Spleen (tissue), 11 donors: ENCODE measurements around the gene METTL1. TPM values are rescaled to one million over a fixed set of nuclear protein-coding genes. Genes with fewer than 3 reads are reported as not detected.

Experiments used
- DNase-seq: peaks from one replicate; pipeline ENCODE4 v3.0.0-alpha.2; 2020
- H3K27ac ChIP-seq, 8 donors: fragments of 200-600 bp; sonication (generic) in 7 of 8; 1 replicate in 4 of 8; 2 replicates in 4 of 8; pipeline versions ENCODE4 v1.5.0 to v1.8.0; 2016 to 2021; ENCODE audit warnings: inconsistent platforms in 4 of 8, mild to moderate bottlenecking in 4 of 8, moderate library complexity in 1 of 8
- H3K27me3 ChIP-seq, 7 donors: fragments of 200-600 bp; sonication (generic) in 6 of 7; replicated peaks in 1 of 7; 1 replicate in 4 of 7; 2 replicates in 3 of 7; pipeline versions ENCODE4 v1.5.0 to v1.8.0; 2016 to 2021; ENCODE audit warnings: inconsistent platforms in 3 of 7, mild to moderate bottlenecking in 1 of 7
- H3K36me3 ChIP-seq, 6 donors: fragments of 200-600 bp; sonication (generic) in 5 of 6; 1 replicate in 4 of 6; 2 replicates in 2 of 6; pipeline versions ENCODE4 v1.5.0 to v1.8.0; 2016 to 2021; ENCODE audit warnings: inconsistent platforms in 2 of 6
- H3K4me1 ChIP-seq, 6 donors: fragments of 200-600 bp; sonication (generic) in 5 of 6; 1 replicate in 3 of 6; 2 replicates in 3 of 6; pipeline versions ENCODE4 v1.5.0 to v1.8.0; 2016 to 2021; ENCODE audit warnings: inconsistent platforms in 3 of 6
- H3K4me3 ChIP-seq, 8 donors: fragments of 200-600 bp; sonication (generic) in 7 of 8; 1 replicate in 4 of 8; 2 replicates in 4 of 8; pipeline versions ENCODE4 v1.5.0 to v1.8.0; 2016 to 2021; ENCODE audit warnings: inconsistent platforms in 4 of 8, mild to moderate bottlenecking in 4 of 8, moderate library complexity in 2 of 8
- H3K9me3 ChIP-seq, 8 donors: fragments of 200-600 bp; sonication (generic) in 7 of 8; 1 replicate in 4 of 8; 2 replicates in 4 of 8; pipeline versions ENCODE4 v1.5.0 to v1.8.0; 2016 to 2021; ENCODE audit warnings: inconsistent platforms in 4 of 8
- POLR2A ChIP-seq, 3 donors: fragments of 450-650 bp; IDR thresholded peaks; one replicate each; pipeline ENCODE4 v1.5.1; 2017; ENCODE audit warnings: antibody characterized with exemption in 3 of 3, mild to moderate bottlenecking in 1 of 3
- POLR2AphosphoS5 ChIP-seq, 3 donors: sonication (generic); formaldehyde crosslinking; IDR thresholded peaks; one replicate each; pipeline ENCODE4 v1.5.1; 2017; ENCODE audit warnings: antibody characterized with exemption in 3 of 3
- WGBS, 5 donors: extraction: QIAGEN DNeasy Blood & Tissue Kit in 3 of 5; methylation state at CpG; one replicate each; pipeline versions ENCODE4 v1.1.5 to v1.1.7; 2013 to 2018; 5-methylcytosine and 5-hydroxymethylcytosine counted together
- intact Hi-C: fragments of 100-400 bp; cut with DNase I; formaldehyde crosslinking; loops from one replicate; pipeline ENCODE4 v1.15.0; 2023; ENCODE audit warnings: low total_unique reads
- polyA plus RNA-seq, 3 donors: library from polyadenylated mRNA; stranded (reverse); fragments of 200-250 nt; gene quantifications; one replicate each; pipeline ENCODE4 v1.2.1, GENCODE V29; 2013
- total RNA-seq, 7 donors: library from RNA; depleted of rRNA in 3 of 7; stranded (reverse); fragments of >200 nt in 3 of 7; fragmentation: NEBNext Ultra II Directional in 4 of 7; extraction: Animal tissue kit (Norgen Biotek cat#: 25700) in 4 of 7; gene quantifications; one replicate each; pipeline versions ENCODE4 v1.1.0 to v1.2.1, GENCODE V29; 2016 to 2021
- TF ChIP-seq, protein P1 (sequence below), 11 experiments: fragments of 200-600 bp in 7 of 11; fragments of 450-650 bp in 4 of 11; sonication (generic) in 4 of 11; IDR thresholded peaks in 8 of 11; conservative IDR thresholded peaks in 3 of 11; 1 replicate in 7 of 11; 2 replicates in 4 of 11; pipeline versions ENCODE4 v1.4.0 to v1.8.0; 2016 to 2021; ENCODE audit warnings: antibody characterized with exemption in 11 of 11, inconsistent platforms in 4 of 11, mild to moderate bottlenecking in 1 of 11
- donor health status: healthy with polysubstance abuse.
- donor health status: DM: no; HTN: no; CAD: no; lungs with moderate emphysema.
- donor health status: DM: no; HTN: no; CAD: no.
- donor health status: Bipolar disorder and iron deficiency.
- donor health status: healthy.
- donor health status: DM: no; HTN: no; CAD: no.
- donor health status: DM: yes; HTN: yes; CAD: no.

Gene METTL1
- total and polyA plus RNA-seq, 10 donors = 4.9 to 22.0 (median 14.5) TPM

DNA sequence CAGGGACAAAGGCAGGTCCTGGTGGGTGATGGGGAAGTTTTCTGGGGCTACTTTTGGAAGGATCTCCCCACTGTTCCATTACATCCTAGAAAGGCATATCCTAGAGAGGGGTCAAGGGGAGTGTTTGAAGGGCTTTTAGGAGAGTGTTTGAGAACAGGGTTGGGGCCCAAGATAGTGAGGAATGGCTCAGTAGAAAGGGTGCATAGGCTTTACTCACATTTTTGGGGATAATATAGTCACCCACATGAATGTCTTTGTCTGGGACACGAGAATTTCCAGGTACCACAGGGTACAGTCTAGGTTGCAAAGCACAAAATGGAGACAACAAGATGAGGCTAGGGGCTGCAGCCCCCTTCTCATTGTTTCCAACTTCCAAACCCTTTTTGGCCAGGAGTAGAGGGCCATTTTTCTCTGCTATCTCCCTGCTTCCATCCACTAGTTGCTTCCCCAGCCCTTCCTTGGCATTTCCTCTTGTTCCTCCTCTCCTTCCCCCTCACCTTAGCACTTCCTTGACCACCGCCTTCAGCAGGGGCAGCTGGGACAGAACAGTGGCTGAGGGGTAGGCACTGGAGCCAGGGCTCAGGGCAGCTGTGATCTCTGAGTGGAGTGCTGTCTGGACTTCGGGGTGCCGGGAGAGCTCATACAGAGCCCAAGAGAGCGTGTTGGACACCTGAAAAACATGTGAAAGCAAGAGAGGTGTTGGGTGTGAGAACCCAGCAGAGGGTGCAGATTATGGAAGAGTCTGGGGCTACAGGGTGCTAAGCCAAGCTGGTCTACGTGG is 7.8 kb downstream of the METTL1 start:
- TF ChIP-seq, protein P1, sequence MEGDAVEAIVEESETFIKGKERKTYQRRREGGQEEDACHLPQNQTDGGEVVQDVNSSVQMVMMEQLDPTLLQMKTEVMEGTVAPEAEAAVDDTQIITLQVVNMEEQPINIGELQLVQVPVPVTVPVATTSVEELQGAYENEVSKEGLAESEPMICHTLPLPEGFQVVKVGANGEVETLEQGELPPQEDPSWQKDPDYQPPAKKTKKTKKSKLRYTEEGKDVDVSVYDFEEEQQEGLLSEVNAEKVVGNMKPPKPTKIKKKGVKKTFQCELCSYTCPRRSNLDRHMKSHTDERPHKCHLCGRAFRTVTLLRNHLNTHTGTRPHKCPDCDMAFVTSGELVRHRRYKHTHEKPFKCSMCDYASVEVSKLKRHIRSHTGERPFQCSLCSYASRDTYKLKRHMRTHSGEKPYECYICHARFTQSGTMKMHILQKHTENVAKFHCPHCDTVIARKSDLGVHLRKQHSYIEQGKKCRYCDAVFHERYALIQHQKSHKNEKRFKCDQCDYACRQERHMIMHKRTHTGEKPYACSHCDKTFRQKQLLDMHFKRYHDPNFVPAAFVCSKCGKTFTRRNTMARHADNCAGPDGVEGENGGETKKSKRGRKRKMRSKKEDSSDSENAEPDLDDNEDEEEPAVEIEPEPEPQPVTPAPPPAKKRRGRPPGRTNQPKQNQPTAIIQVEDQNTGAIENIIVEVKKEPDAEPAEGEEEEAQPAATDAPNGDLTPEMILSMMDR (IDR thresholded peaks at IDR 0.05 in 8 of 11, conservative IDR thresholded peaks at IDR 0.05 in 3 of 11) = no peak
- TF ChIP-seq POLR2AphosphoS5 (IDR thresholded peaks at IDR 0.05) (no peak), POLR2A (IDR thresholded peaks at IDR 0.05) (no peak)
- WGBS, 5 donors = 73 to 83% (median 78%) methylated on average over 6 of the region's 6 CpGs
- H3K4me3 ChIP-seq = peak overlapping the region in 1 of 8 donors; percentile 76

DNA sequence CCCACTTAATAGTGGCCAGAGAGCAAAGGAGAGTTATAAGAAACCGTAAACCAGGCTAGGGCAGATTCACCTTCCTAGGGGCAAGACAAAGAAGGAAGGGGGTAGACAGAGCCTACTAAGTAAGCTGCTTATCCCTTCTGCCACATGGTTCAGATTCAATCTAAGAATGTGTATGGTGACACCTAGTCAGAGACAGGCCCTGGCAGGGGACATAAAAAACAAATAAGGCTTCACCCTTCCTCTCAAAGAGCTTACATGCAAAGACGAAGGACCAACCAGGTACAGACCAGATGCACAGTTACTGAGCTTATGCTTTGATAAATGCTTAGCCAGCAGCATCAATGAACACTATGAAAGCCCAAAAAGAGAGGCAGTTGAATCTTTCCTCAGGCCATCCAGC is 9.4 kb downstream of the METTL1 start:
- no peak for DNase-seq
- no peak overlapping the region for H3K27ac ChIP-seq
- intact Hi-C loops = no loop called here
- peaks cover 21 to 53% (median 29%) of the 10 kb centered on the region in 6 donors for H3K4me1 ChIP-seq
- peaks cover 0 to 19% (median 17%) of the 10 kb centered on the region in 6 donors for H3K36me3 ChIP-seq
- H3K27me3 ChIP-seq = peaks cover 7 to 44% (median 36%) of the 10 kb centered on the region in 7 donors
- WGBS, 5 donors = 86 to 95% (median 91%) methylated on average over 2 of the region's 2 CpGs
- H3K4me3 ChIP-seq = no peak overlapping the region
- TF ChIP-seq POLR2AphosphoS5 (IDR thresholded peaks at IDR 0.05) = no peak
- TF ChIP-seq, protein P1 (IDR thresholded peaks at IDR 0.05 in 8 of 11, conservative IDR thresholded peaks at IDR 0.05 in 3 of 11) = no peak
- TF ChIP-seq POLR2A (IDR thresholded peaks at IDR 0.05) = no peak
- no peaks in the 10 kb centered on the region for H3K9me3 ChIP-seq

More for the DNA sequence above, 7.8 kb downstream of the METTL1 start:
- intact Hi-C loops = no loop called here
- Histone ChIP-seq H3K27me3 (peaks cover 7 to 45% (median 36%) of the 10 kb centered on the region in 7 donors), H3K9me3 (no peaks in the 10 kb centered on the region), H3K4me1 (peaks cover 21 to 42% (median 29%) of the 10 kb centered on the region in 6 donors), H3K36me3 (peaks cover 0 to 12% (median 4%) of the 10 kb centered on the region in 6 donors), H3K27ac (no peak overlapping the region)
- DNase-seq = no peak

DNA sequence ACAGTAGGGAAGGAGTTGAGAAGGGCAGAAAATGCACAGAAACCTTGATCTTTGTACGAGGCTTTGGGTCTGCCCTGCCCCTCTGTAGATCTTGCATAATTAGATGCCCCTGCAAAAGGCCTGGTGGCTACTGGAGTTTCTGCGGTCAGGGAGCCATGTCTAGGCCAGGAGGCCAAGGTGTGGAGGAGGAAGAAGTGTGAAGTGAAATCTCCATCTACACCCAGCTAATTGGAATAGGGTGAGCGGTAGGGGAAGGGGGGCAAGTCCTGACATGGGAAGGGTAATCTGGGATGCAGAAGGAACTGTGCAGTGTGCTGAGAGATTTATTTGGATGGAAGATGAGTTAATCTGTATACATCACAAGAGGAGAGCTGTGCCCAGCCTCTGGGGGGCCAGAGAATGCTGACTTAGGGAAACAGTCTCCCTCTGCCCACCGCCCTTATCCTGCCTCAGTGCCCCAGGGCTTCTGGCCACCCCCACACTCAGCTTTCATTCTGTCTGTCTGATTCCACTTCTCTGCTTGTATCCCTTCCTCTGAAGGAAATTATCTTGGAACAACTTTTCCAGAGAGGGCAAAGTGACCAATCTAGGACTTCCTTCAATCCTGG is 10.4 kb downstream of the METTL1 start:
- Histone ChIP-seq H3K36me3 (peaks cover 0 to 23% (median 19%) of the 10 kb centered on the region in 6 donors), H3K9me3 (no peaks in the 10 kb centered on the region), H3K27ac (no peak overlapping the region), H3K4me1 (peaks cover 24 to 51% (median 31%) of the 10 kb centered on the region in 6 donors), H3K4me3 (no peak overlapping the region), H3K27me3 (peaks cover 7 to 34% (median 27%) of the 10 kb centered on the region in 7 donors)
- no peak for TF ChIP-seq POLR2A (IDR thresholded peaks at IDR 0.05)
- no peak for TF ChIP-seq POLR2AphosphoS5 (IDR thresholded peaks at IDR 0.05)
- TF ChIP-seq, protein P1 (IDR thresholded peaks at IDR 0.05 in 8 of 11, conservative IDR thresholded peaks at IDR 0.05 in 3 of 11) = no peak
- intact Hi-C loops = no loop called here
- WGBS, 5 donors = 90 to 97% (median 93%) methylated on average over 4 of the region's 4 CpGs
- DNase-seq = no peak
